GM12801 (cell line): ENCODE results near the gene AXIN1.

Experiments used
- CTCF ChIP-seq: IDR thresholded peaks from one replicate; pipeline ENCODE4 v1.5.1; 2011; ENCODE audit warnings: control low read depth; ENCODE audit not compliant: insufficient read length; ENCODE audit errors: extremely low read depth

Gene AXIN1

GRCh38 chr16:266258-267164 is 86.0 kb downstream of the AXIN1 start:
- TF ChIP-seq CTCF = no peak

- TF ChIP-seq CTCF = no peak
These were observed 86.8 kb downstream of the AXIN1 start for GRCh38 chr16:265711-266110.

- no peak for TF ChIP-seq CTCF
These were observed 87.5 kb downstream of the AXIN1 start for GRCh38 chr16:265002-265529.

- TF ChIP-seq CTCF = no peak
These were observed 88.0 kb downstream of the AXIN1 start for GRCh38 chr16:264440-264951.

GRCh38 chr16:263944-264343 is 88.6 kb downstream of the AXIN1 start:
- TF ChIP-seq CTCF = no peak

GRCh38 chr16:263182-263774 is 89.2 kb downstream of the AXIN1 start:
- no peak for TF ChIP-seq CTCF

GRCh38 chr16:262121-262745 is 90.3 kb downstream of the AXIN1 start:
- no peak for TF ChIP-seq CTCF
